Measurements from ENCODE around the gene MLLT1. TPM values are rescaled to one million over a fixed set of nuclear protein-coding genes. Genes with fewer than 3 reads are reported as not detected.

Gene MLLT1
- total and polyA plus RNA-seq, 2 donors (not counting 1 experiment from before 2014, with no cell fraction given): 19.4 to 40.2 TPM

GRCh38 chr19:6187374-6187773, 92.4 kb downstream of the MLLT1 start:
- ChIA-PET POLR2A (no interaction called here), CTCF (interaction anchor here (1.1 kb wide), 1 partner anchor 62 kb away, joined by 3 read pairs; no protein-coding TSS in a partner anchor)
- ATAC-seq (ENCODE audit: low read depth) (no peak), DNase-seq (no peak)
- H3K9me3 ChIP-seq (ENCODE audit: control extremely low read depth in 1 of 3, control insufficient read depth in 2 of 3, insufficient read depth in 1 of 3, low read length in 2 of 3): peaks cover 0 to 29% (median 0%) of the 10 kb centered on the region in 3 donors
- H3K79me2 ChIP-seq (ENCODE audit: control insufficient read depth, insufficient read depth, low read length): no peaks in the 10 kb centered on the region
- no peak overlapping the region for H3K4me2 ChIP-seq (replicated peaks; ENCODE audit: low read depth, low read length, poor library complexity, severe bottlenecking)
- TF ChIP-seq EZH2 (IDR thresholded peaks at IDR 0.05; ENCODE audit: borderline replicate concordance, insufficient read depth, low read depth, low read length, poor library complexity, severe bottlenecking): no peak
- no peak for TF ChIP-seq CTCF (IDR thresholded peaks at IDR 0.05)
- Mint-ChIP-seq H3K4me3 (no peak overlapping the region), H3K27me3 (peaks cover 11% of the 10 kb centered on the region), H3K27ac (no peak overlapping the region), H3K4me1 (no peaks in the 10 kb centered on the region), H3K9me3 (ENCODE audit: insufficient read depth) (no peaks in the 10 kb centered on the region)
- intact Hi-C loops (cut with micrococcal nuclease): no loop called here
- no peak overlapping the region for H2AFZ ChIP-seq (ENCODE audit: insufficient read depth, low read depth, low read length, poor library complexity, severe bottlenecking)
- no peak overlapping the region for H3K27ac ChIP-seq (ENCODE audit: low read length in 2 of 2)
- no peaks in the 10 kb centered on the region for H4K20me1 ChIP-seq (ENCODE audit: control insufficient read depth, insufficient read depth, low read length, poor library complexity, severe bottlenecking)
- no peak overlapping the region for H3K4me3 ChIP-seq (ENCODE audit: control extremely low read depth in 1 of 5, extremely low read depth in 1 of 5, insufficient read depth in 1 of 5, low read depth in 2 of 5, low read length in 4 of 5)
- H3K9ac ChIP-seq (ENCODE audit: low read length): no peak overlapping the region
- H3K4me1 ChIP-seq (ENCODE audit: control insufficient read depth in 2 of 2, insufficient read depth in 2 of 2, low read length in 2 of 2): no peaks in the 10 kb centered on the region
- H3K27me3 ChIP-seq (replicated peaks in 1 of 4; ENCODE audit: control extremely low read depth in 1 of 4, control insufficient read depth in 3 of 4, insufficient read depth in 4 of 4, low read length in 3 of 4): peaks cover 0 to 13% (median 4%) of the 10 kb centered on the region in 4 experiments
- H3K36me3 ChIP-seq (replicated peaks in 1 of 2; ENCODE audit: control extremely low read depth in 1 of 2, control insufficient read depth in 1 of 2, extremely low read depth in 1 of 2, insufficient read depth in 2 of 2, low read length in 1 of 2): peaks cover 0 to 2% of the 10 kb centered on the region in 2 experiments
- 80% methylated on average over 6 of the region's 6 CpGs for WGBS (ENCODE audit: insufficient coverage)

- ChIA-PET POLR2A (no interaction called here), CTCF (no interaction called here)
- DNase-seq: no peak
- Mint-ChIP-seq H3K27me3 (peaks cover 19% of the 10 kb centered on the region), H3K4me3 (no peak overlapping the region), H3K4me1 (no peaks in the 10 kb centered on the region), H3K27ac (no peak overlapping the region), H3K9me3 (ENCODE audit: insufficient read depth) (no peaks in the 10 kb centered on the region)
- H3K27me3 ChIP-seq (replicated peaks in 1 of 4; ENCODE audit: control extremely low read depth in 1 of 4, control insufficient read depth in 3 of 4, insufficient read depth in 4 of 4, low read length in 3 of 4): peaks cover 0 to 16% (median 4%) of the 10 kb centered on the region in 4 experiments
- H3K27ac ChIP-seq (ENCODE audit: low read length in 2 of 2): no peak overlapping the region
- no peak for TF ChIP-seq EZH2 (IDR thresholded peaks at IDR 0.05; ENCODE audit: borderline replicate concordance, insufficient read depth, low read depth, low read length, poor library complexity, severe bottlenecking)
- no peaks in the 10 kb centered on the region for H3K4me1 ChIP-seq (ENCODE audit: control insufficient read depth in 2 of 2, insufficient read depth in 2 of 2, low read length in 2 of 2)
- no peak overlapping the region for H2AFZ ChIP-seq (ENCODE audit: insufficient read depth, low read depth, low read length, poor library complexity, severe bottlenecking)
- H3K4me3 ChIP-seq (ENCODE audit: control extremely low read depth in 1 of 5, extremely low read depth in 1 of 5, insufficient read depth in 1 of 5, low read depth in 2 of 5, low read length in 4 of 5): no peak overlapping the region
- no peaks in the 10 kb centered on the region for H4K20me1 ChIP-seq (ENCODE audit: control insufficient read depth, insufficient read depth, low read length, poor library complexity, severe bottlenecking)
- no peaks in the 10 kb centered on the region for H3K79me2 ChIP-seq (ENCODE audit: control insufficient read depth, insufficient read depth, low read length)
- H3K9ac ChIP-seq (ENCODE audit: low read length): no peak overlapping the region
- H3K4me2 ChIP-seq (replicated peaks; ENCODE audit: low read depth, low read length, poor library complexity, severe bottlenecking): no peak overlapping the region
- no peak for ATAC-seq (ENCODE audit: low read depth)
- peaks cover 0 to 29% (median 0%) of the 10 kb centered on the region in 3 donors for H3K9me3 ChIP-seq (ENCODE audit: control extremely low read depth in 1 of 3, control insufficient read depth in 2 of 3, insufficient read depth in 1 of 3, low read length in 2 of 3)
- peaks cover 0 to 1% of the 10 kb centered on the region in 2 experiments for H3K36me3 ChIP-seq (replicated peaks in 1 of 2; ENCODE audit: control extremely low read depth in 1 of 2, control insufficient read depth in 1 of 2, extremely low read depth in 1 of 2, insufficient read depth in 2 of 2, low read length in 1 of 2)
- intact Hi-C loops (cut with micrococcal nuclease): no loop called here
- 100% methylated on average over 1 of the region's 4 CpGs for WGBS (ENCODE audit: insufficient coverage)
Measured at GRCh38 chr19:6185835-6186834, 93.6 kb downstream of the MLLT1 start.

Data from B cell (primary cell).